A549 (cell line): ENCODE measurements around the gene MRPL23.

Experiments
- CBX8 ChIP-seq: fragments of 200-600 bp; sonication (generic); IDR thresholded peaks from 2 replicates; pipeline ENCODE4 v1.6.1; 2016
- CHD2 ChIP-seq: fragments of 150-350 bp; IDR thresholded peaks from 2 replicates; pipeline ENCODE4 v1.6.1; 2014; ENCODE audit warnings: low read length; ENCODE audit not compliant: partially characterized antibody
- EP300 ChIP-seq, 2 experiments: fragments of >200 bp; sonication (Bioruptor Twin); formaldehyde crosslinking; IDR thresholded peaks; 2 replicates in 1 of 2; 3 replicates in 1 of 2; pipeline ENCODE4 v1.6.1; 2016 to 2017
- POLR2A ChIP-seq: IDR thresholded peaks from 2 replicates; pipeline ENCODE4 v1.6.1; 2012; ENCODE audit warnings: mild to moderate bottlenecking, low read length
- RCOR1 ChIP-seq: fragments of 150-350 bp; IDR thresholded peaks from 2 replicates; pipeline ENCODE4 v1.6.1; 2014; ENCODE audit warnings: antibody characterized with exemption, low read length, low read depth
- SREBF2 ChIP-seq: fragments of 450-650 bp; IDR thresholded peaks from 2 replicates; pipeline ENCODE4 v1.6.1; 2014; ENCODE audit warnings: mild to moderate bottlenecking, moderate library complexity
- TF ChIP-seq, protein P1 (sequence below): fragments of 150-350 bp; IDR thresholded peaks from 2 replicates; pipeline ENCODE4 v1.6.1; 2014; ENCODE audit warnings: low read depth, mild to moderate bottlenecking, low read length
- TF ChIP-seq, protein P2 (sequence below): fragments of >200 bp; sonication (Bioruptor Twin); formaldehyde crosslinking; IDR thresholded peaks from 3 replicates; pipeline ENCODE4 v1.5.1; 2016
- TF ChIP-seq, protein P3 (sequence below): IDR thresholded peaks from 2 replicates; pipeline ENCODE4 v1.6.1; 2012

DNA sequence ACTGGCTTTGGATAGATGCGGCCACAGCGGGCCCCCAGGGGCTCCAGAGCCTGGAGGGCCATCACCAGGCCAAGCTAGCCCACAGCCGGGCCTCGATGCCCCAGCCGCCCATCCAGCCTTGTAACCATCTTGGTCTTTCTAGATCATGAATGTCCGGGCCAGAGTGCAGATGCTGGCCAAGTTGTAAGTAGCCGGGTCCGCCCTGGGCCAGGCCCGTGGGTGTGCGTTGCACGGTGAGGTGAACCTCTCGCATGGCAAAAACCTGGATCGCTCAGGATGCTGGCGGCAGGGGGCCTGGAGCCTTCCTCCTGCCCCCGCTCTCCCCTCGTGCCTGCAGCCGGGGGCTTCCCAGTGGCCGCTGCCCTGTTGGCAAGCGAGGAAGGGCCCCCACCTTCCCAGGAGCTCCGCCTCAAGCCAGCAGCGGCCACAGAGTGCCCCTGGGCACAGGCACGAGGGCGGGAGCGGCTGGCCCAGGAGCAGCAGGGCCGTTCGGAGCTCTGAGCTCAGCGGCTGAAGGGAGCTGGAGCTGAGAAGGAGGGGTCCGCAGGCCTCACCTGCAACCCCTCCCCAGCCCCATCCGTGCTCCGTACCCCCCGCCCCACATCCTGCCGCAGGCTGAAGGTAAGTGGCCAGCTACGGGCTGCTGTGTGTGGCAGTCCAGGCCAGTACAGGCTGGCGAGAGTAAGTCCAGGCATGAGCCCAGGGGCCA, 10.9 kb upstream of the MRPL23 start:
- TF ChIP-seq CBX8 (no peak), POLR2A (no peak), CHD2 (no peak), RCOR1 (no peak), SREBF2 (no peak), EP300 (IDR thresholded peaks at IDR 0.05) (no peak)
- TF ChIP-seq, protein P1, sequence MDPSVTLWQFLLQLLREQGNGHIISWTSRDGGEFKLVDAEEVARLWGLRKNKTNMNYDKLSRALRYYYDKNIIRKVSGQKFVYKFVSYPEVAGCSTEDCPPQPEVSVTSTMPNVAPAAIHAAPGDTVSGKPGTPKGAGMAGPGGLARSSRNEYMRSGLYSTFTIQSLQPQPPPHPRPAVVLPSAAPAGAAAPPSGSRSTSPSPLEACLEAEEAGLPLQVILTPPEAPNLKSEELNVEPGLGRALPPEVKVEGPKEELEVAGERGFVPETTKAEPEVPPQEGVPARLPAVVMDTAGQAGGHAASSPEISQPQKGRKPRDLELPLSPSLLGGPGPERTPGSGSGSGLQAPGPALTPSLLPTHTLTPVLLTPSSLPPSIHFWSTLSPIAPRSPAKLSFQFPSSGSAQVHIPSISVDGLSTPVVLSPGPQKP = no peak
- TF ChIP-seq, protein P2, sequence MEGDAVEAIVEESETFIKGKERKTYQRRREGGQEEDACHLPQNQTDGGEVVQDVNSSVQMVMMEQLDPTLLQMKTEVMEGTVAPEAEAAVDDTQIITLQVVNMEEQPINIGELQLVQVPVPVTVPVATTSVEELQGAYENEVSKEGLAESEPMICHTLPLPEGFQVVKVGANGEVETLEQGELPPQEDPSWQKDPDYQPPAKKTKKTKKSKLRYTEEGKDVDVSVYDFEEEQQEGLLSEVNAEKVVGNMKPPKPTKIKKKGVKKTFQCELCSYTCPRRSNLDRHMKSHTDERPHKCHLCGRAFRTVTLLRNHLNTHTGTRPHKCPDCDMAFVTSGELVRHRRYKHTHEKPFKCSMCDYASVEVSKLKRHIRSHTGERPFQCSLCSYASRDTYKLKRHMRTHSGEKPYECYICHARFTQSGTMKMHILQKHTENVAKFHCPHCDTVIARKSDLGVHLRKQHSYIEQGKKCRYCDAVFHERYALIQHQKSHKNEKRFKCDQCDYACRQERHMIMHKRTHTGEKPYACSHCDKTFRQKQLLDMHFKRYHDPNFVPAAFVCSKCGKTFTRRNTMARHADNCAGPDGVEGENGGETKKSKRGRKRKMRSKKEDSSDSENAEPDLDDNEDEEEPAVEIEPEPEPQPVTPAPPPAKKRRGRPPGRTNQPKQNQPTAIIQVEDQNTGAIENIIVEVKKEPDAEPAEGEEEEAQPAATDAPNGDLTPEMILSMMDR = no peak
- TF ChIP-seq, protein P3, sequence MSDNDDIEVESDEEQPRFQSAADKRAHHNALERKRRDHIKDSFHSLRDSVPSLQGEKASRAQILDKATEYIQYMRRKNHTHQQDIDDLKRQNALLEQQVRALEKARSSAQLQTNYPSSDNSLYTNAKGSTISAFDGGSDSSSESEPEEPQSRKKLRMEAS = no peak
